Measurements from ENCODE around the gene CPPED1.

DNA sequence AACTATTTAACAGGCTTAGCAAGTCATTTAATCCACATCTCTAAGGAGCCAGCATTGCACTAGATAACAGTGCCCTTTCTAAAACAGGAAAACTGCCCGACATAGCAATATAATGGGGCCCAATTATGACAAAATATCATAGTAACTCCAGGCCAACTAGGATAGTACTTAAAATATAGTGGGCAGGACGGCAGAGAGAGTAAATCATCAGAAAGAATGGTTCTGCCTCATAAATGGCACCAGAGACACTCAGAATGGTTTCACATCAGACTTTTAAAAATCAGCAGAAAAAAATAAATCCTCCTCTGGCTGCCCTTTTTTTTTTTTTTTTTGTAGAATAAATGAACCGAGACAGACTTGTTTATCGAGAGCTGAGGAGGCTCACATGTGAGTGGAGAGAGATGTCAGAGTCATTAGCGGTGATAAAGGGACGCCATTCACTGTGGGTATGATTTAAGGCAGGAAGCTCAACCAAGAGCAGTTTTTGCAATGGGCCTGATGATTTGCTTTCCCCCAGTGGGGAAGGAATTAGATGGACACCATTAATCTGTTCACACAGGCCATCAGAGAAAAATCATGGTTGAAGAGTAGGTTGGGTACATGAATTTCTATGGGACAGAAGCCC is 62.6 kb downstream of the CPPED1 start:
- TF ChIP-seq, protein P1, sequence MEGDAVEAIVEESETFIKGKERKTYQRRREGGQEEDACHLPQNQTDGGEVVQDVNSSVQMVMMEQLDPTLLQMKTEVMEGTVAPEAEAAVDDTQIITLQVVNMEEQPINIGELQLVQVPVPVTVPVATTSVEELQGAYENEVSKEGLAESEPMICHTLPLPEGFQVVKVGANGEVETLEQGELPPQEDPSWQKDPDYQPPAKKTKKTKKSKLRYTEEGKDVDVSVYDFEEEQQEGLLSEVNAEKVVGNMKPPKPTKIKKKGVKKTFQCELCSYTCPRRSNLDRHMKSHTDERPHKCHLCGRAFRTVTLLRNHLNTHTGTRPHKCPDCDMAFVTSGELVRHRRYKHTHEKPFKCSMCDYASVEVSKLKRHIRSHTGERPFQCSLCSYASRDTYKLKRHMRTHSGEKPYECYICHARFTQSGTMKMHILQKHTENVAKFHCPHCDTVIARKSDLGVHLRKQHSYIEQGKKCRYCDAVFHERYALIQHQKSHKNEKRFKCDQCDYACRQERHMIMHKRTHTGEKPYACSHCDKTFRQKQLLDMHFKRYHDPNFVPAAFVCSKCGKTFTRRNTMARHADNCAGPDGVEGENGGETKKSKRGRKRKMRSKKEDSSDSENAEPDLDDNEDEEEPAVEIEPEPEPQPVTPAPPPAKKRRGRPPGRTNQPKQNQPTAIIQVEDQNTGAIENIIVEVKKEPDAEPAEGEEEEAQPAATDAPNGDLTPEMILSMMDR (IDR thresholded peaks at IDR 0.05): no peak
- TF ChIP-seq EP300 (IDR thresholded peaks at IDR 0.05): no peak

Data from tibial nerve (tissue), 4 donors.